ENCODE measurements around the gene DBF4B.
A peak's percentile ranks its signal among the peaks of the same experiment; 100 is the strongest.
"Not testable (repeated sequence)": the region's sequence is repeated elsewhere in the genome, so short reads cannot be mapped to it uniquely, and the experiment has no call there.

Gene DBF4B

DNA sequence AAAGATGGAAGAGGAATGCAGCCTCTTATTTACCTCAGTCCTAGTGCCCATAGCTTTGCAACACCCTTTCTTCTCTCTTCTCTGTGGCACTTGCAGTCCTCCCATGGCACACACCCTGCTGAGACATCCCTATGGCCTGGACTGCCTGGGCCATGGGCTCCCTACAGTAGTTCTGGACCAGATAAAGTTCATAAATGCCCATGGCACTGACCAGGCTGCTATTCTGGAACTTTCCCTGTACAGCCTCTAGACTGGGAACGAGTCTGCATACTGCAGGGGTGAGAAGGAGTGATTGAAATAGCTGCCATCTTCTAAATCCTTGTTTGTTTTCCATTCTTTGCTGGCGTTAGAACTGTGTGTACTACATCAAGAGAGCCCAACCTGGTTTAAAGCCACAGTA is 25.8 kb downstream of the DBF4B start:
- DNase-seq (ENCODE audit: low read depth) = no peak
- no peak overlapping the region for H3K4me3 ChIP-seq (ENCODE audit: control insufficient read depth, low read depth, low read length)
- TF ChIP-seq, protein P1, sequence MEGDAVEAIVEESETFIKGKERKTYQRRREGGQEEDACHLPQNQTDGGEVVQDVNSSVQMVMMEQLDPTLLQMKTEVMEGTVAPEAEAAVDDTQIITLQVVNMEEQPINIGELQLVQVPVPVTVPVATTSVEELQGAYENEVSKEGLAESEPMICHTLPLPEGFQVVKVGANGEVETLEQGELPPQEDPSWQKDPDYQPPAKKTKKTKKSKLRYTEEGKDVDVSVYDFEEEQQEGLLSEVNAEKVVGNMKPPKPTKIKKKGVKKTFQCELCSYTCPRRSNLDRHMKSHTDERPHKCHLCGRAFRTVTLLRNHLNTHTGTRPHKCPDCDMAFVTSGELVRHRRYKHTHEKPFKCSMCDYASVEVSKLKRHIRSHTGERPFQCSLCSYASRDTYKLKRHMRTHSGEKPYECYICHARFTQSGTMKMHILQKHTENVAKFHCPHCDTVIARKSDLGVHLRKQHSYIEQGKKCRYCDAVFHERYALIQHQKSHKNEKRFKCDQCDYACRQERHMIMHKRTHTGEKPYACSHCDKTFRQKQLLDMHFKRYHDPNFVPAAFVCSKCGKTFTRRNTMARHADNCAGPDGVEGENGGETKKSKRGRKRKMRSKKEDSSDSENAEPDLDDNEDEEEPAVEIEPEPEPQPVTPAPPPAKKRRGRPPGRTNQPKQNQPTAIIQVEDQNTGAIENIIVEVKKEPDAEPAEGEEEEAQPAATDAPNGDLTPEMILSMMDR (conservative IDR thresholded peaks at IDR 0.05; ENCODE audit: control insufficient read depth, insufficient read depth, low read depth, low read length) = no peak

DNA sequence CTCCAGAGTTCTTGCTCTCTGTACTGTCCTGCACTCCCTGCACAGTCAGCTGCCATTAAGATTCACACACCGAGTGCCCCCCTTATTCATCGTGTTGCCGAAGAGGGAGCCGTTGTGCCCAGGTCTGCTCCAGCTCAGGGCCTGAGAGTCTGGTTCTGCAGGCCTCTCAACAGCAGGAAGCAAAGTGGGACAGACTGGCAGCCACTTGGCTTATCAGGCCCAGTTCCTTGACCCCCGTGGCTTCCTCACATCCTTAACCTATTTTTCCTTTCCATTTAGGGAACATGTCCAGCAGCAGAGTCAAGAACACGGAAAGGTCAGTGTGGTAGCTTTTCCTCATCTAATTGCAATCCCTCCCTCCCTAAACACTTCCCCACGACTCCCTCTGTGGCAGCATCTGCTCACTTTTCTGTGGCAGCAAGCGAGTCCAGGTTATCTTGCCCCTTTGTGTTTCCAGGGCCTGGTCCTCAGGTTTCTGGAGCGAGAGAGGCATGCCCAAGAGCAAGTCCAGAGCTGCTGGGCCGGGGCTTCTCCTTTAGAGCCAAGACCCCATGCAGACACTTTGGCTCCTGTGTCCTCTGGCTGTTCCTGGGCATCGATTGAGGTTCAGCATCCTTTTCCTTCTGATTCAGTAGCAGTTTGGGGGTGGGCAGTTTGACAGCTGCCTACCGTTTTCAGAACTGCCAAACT is 28.2 kb downstream of the DBF4B start:
- TF ChIP-seq, protein P1 (conservative IDR thresholded peaks at IDR 0.05; ENCODE audit: control insufficient read depth, insufficient read depth, low read depth, low read length) = no peak
- DNase-seq (ENCODE audit: low read depth) = no peak
- H3K4me3 ChIP-seq (ENCODE audit: control insufficient read depth, low read depth, low read length) = no peak overlapping the region

DNA sequence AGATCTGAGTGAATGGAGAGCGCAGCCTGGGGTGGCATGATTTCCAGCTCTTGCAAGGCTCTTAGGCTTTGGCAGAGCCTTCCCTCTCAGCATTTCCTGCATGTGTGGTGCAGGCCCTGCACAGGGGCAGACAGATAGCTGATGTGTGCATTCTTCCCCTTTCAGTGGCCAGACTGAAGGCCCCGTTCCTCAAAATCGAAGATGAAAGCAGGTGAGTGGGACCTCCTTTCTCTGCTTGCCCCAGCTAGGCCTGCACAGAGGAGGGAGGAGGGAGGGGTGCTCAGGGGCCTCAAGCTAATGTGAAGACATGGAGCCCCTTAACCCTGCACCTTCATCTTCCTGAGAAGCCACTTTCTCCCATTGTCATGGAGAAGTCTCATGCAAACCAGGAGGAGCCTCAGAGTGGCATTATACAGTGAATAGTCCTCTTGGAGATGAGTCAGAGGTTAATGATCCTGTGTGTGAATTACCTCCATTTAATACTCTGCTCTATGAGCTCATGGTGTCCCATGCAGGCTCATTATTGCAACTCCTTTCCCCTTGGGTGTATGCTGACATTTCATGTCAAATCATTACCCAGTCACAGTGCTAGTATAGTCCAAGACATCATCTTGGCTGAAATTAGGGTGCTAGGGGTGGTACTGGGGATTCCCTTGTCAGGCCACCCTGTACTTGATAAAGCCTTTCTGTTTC is 29.9 kb downstream of the DBF4B start:
- TF ChIP-seq, protein P1 (conservative IDR thresholded peaks at IDR 0.05; ENCODE audit: control insufficient read depth, insufficient read depth, low read depth, low read length) = no peak
- peak; percentile 40 for DNase-seq (ENCODE audit: low read depth)
- H3K4me3 ChIP-seq (ENCODE audit: control insufficient read depth, low read depth, low read length) = no peak overlapping the region

DNA sequence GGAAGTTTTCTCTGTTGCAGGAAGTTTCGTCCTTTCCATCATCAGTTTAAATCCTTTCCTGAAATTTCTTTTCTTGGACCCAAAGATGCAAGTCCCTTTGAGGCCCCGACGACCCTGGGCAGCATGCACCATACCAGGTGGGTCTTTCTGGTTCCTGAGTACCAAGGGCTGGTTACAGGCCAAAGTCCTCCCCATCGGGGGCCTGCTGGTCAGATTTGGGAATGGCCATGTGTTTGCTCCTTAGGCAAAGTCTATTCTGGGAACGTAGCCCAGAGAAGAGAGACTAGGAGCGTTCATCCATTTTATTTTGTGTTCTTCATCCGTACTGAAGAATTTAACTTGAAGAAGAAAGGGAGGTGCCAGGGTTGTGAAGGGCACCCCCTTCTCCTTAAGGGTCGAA is 32.9 kb downstream of the DBF4B start:
- TF ChIP-seq, protein P1 (conservative IDR thresholded peaks at IDR 0.05; ENCODE audit: control insufficient read depth, insufficient read depth, low read depth, low read length) = no peak
- H3K4me3 ChIP-seq (ENCODE audit: control insufficient read depth, low read depth, low read length) = no peak overlapping the region
- DNase-seq (ENCODE audit: low read depth) = no peak

DNA sequence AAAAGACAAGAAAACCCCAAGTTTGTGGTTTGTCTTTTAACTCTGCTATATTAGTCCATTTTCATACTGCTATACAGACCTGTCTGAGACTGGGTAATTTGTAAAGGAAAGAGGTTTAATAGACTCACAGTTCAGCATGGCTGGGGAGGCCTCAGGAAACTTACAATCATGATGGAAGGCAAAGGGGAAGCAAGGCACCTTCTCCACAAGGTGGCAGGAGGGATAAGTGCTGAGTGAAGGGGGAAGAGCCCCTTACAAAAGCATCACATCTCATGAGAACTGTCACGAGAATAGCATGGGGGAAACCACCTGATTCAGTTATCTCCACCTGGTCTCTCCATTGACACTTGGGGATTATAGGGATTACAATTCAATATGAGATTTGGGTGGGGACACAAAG is 36.8 kb downstream of the DBF4B start:
- no peak for DNase-seq (ENCODE audit: low read depth)
- no peak overlapping the region for H3K4me3 ChIP-seq (ENCODE audit: control insufficient read depth, low read depth, low read length)
- TF ChIP-seq, protein P1 (conservative IDR thresholded peaks at IDR 0.05; ENCODE audit: control insufficient read depth, insufficient read depth, low read depth, low read length) = no peak

DNA sequence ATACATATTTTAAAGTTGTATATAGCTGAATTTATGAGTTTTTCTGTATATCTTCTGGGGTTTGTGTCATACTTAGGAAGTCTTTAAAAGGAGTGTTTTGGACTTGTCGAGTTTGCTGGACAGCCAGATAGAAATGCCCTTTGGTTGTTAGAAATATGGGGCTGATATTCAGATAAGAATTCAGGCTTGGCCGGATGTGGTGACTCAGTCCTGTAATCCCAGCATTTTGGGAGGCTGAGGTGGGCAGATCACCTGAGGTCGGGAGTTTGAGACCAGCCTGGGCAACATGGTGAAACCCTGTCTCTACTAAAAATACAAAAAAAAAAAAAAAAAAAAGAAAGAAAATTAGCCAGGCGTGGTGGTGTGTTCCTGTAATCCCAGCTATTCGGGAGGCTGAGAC is 37.3 kb downstream of the DBF4B start:
- not testable (repeated sequence) for H3K4me3 ChIP-seq (ENCODE audit: control insufficient read depth, low read depth, low read length); DNase-seq (ENCODE audit: low read depth)

DNA sequence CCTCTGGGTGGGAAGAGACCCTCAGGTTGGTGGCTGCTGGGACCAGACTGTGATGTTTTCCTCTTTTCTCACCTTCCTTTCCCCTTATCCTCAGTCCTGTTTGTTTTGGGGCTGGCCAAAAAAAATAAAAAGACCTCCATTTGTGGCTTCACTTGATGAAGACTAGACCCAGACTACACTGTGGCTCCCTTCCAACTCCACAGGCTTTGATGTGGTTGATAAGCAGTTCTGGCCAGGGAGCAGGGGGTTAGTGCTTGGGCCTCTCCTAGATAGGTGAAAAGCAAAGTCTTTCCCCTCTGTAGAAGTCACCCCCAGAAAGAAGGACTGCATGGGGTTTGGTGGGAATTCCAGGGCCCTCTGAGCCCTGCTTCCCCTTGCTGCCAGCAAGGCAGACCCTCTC is 39.1 kb downstream of the DBF4B start:
- DNase-seq (ENCODE audit: low read depth) = no peak
- H3K4me3 ChIP-seq (ENCODE audit: control insufficient read depth, low read depth, low read length) = no peak overlapping the region
- TF ChIP-seq, protein P1 (conservative IDR thresholded peaks at IDR 0.05; ENCODE audit: control insufficient read depth, insufficient read depth, low read depth, low read length) = no peak

Measured in fibroblast of mammary gland (primary cell).